Bone marrow (tissue), 2 donors: ENCODE results near the gene MAB21L2.
A peak's percentile ranks its signal among the peaks of the same experiment; 100 is the strongest.
"Not testable (repeated sequence)": the region's sequence is repeated elsewhere in the genome, so short reads cannot be mapped to it uniquely, and the experiment has no call there.

Experiments used
- DNase-seq, 2 donors: peaks; one replicate each; lab custom pipeline; 2025; lab: John Stamatoyannopoulos, UW

MAB21L2 gene

GRCh38 chr4:150582146-150582872, at the start of gene MAB21L2:
Gene MAB21L2 (plus strand): TSS chr4:150582151. CDS start chr4:150583030, 879 bp downstream.
- DNase-seq: no peak

- no peak for DNase-seq
Observed at GRCh38 chr4:150533673-150534072, 48.3 kb upstream of the MAB21L2 start.

GRCh38 chr4:150534818-150535217, 47.1 kb upstream of the MAB21L2 start:
- DNase-seq: no peak

- DNase-seq: not testable (repeated sequence)
Observed at GRCh38 chr4:150537911-150538310, 44.0 kb upstream of the MAB21L2 start.

GRCh38 chr4:150540536-150540935, 41.4 kb upstream of the MAB21L2 start:
- no peak for DNase-seq

- no peak for DNase-seq
Observed at GRCh38 chr4:150540959-150541360, 41.0 kb upstream of the MAB21L2 start.

- no peak for DNase-seq
Observed at GRCh38 chr4:150541681-150542080, 40.3 kb upstream of the MAB21L2 start.

- no peak for DNase-seq
Observed at GRCh38 chr4:150543042-150543441, 38.9 kb upstream of the MAB21L2 start.

- DNase-seq: no peak
Observed at GRCh38 chr4:150546286-150546685, 35.7 kb upstream of the MAB21L2 start.

- no peak for DNase-seq
Observed at GRCh38 chr4:150547154-150547838, 34.7 kb upstream of the MAB21L2 start.

- not testable (repeated sequence) for DNase-seq
Observed at GRCh38 chr4:150557811-150558210, 24.1 kb upstream of the MAB21L2 start.

GRCh38 chr4:150561143-150561737, 20.7 kb upstream of the MAB21L2 start:
- no peak for DNase-seq

- no peak for DNase-seq
Observed at GRCh38 chr4:150562250-150562649, 19.7 kb upstream of the MAB21L2 start.

GRCh38 chr4:150562751-150563150, 19.2 kb upstream of the MAB21L2 start:
- no peak for DNase-seq

GRCh38 chr4:150564967-150565366, 17.0 kb upstream of the MAB21L2 start:
- DNase-seq: not testable (repeated sequence)

- DNase-seq: no peak
Observed at GRCh38 chr4:150567070-150567469, 14.9 kb upstream of the MAB21L2 start.

- DNase-seq: no peak
Observed at GRCh38 chr4:150569384-150569987, 12.5 kb upstream of the MAB21L2 start.

GRCh38 chr4:150569998-150570535, 11.9 kb upstream of the MAB21L2 start:
- no peak for DNase-seq

GRCh38 chr4:150570862-150571261, 11.1 kb upstream of the MAB21L2 start:
- DNase-seq: no peak

GRCh38 chr4:150572704-150573504, 9.0 kb upstream of the MAB21L2 start:
- DNase-seq: no peak

GRCh38 chr4:150573534-150573933, 8.4 kb upstream of the MAB21L2 start:
- peak in 1 of 2 donors; percentile 16 for DNase-seq

- DNase-seq: no peak
Observed at GRCh38 chr4:150574678-150575077, 7.3 kb upstream of the MAB21L2 start.
